Fibroblast of villous mesenchyme (primary cell): ENCODE data around the gene SIK3. TPM values are rescaled to one million over a fixed set of nuclear protein-coding genes. Genes with fewer than 3 reads are reported as not detected.

Source experiments
- DNase-seq: peaks from one replicate; pipeline ENCODE4 v3.0.0-alpha.2; 2010; ENCODE audit warnings: low read depth
- H3K4me3 ChIP-seq: 2 replicates; pipeline ENCODE4 v1.5.1; 2011; ENCODE audit warnings: low read depth, mild to moderate bottlenecking, low read length
- small RNA-seq: library from RNA; depleted of rRNA; stranded (forward); fragments of <200 nt; gene quantifications from one replicate; pipeline ENCODE3, GENCODE V24; 2012
- total RNA-seq: library from RNA; depleted of rRNA; stranded (reverse); fragments of >200 nt; gene quantifications from 2 replicates; pipeline ENCODE4 v1.2.3, GENCODE V29; 2012
- TF ChIP-seq, protein P1 (sequence below): IDR thresholded peaks from 2 replicates; pipeline ENCODE4 v1.5.1; 2012; ENCODE audit warnings: low read depth, mild to moderate bottlenecking, low read length; ENCODE audit not compliant: insufficient read depth

Gene SIK3
- total RNA-seq, 1 donor = 14.2 TPM

DNA sequence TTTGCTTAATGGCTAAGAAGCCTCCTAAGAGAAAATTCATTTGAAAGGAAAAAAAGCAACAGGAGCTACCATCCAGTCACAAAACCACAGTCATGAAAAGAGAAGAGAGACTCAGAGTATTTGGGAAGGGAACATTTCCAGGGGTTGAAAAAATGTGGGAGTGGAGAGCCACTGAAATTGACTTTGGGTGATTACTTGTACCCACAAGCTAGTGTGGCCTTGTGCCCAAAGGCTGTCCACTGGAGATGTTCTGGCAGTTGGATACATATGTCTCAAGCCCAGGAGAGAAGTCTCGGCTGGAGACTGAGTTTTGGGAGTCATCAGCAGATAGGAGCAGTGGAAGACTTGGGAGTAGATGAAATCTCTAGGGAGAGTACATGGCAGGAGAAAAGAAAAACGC, 303.4 kb downstream of the SIK3 start:
- TF ChIP-seq, protein P1, sequence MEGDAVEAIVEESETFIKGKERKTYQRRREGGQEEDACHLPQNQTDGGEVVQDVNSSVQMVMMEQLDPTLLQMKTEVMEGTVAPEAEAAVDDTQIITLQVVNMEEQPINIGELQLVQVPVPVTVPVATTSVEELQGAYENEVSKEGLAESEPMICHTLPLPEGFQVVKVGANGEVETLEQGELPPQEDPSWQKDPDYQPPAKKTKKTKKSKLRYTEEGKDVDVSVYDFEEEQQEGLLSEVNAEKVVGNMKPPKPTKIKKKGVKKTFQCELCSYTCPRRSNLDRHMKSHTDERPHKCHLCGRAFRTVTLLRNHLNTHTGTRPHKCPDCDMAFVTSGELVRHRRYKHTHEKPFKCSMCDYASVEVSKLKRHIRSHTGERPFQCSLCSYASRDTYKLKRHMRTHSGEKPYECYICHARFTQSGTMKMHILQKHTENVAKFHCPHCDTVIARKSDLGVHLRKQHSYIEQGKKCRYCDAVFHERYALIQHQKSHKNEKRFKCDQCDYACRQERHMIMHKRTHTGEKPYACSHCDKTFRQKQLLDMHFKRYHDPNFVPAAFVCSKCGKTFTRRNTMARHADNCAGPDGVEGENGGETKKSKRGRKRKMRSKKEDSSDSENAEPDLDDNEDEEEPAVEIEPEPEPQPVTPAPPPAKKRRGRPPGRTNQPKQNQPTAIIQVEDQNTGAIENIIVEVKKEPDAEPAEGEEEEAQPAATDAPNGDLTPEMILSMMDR = no peak
- no peak for DNase-seq
- no peak overlapping the region for H3K4me3 ChIP-seq

DNA sequence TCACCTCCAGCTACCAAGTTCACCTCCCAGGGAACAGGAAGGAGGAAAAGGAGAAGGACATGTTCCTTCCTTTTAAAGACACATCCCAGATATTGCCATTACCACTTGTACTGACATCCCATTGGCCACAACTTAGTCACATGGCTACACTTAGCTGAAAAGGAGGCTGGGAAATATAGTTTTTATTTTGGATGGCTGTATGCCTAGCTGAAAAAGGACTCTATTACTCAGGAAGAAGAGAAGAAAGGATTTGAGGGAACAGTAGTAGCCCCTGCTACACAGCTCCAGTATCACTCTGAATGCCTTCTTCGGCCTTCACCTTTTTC, 304.5 kb downstream of the SIK3 start:
- H3K4me3 ChIP-seq = no peak overlapping the region
- TF ChIP-seq, protein P1 = no peak
- DNase-seq = no peak

Small RNA genes lying within 50 kb of the gene (small RNA-seq; reads per million reads assigned to genes)
- gene AP000936.3 (not detected), gene RNY4P6 (1.9 reads per million, percentile 48 among the genes with 10 or more reads in this experiment)

Other genes starting within 250 kb of the SIK3 start
- gene PAFAH1B2, start 45.9 kb upstream of the SIK3 start, total RNA-seq = 132 and 200 TPM in 2 replicates
- 23.5 and 24.2 TPM in 2 replicates for gene SIDT2, start 80.3 kb upstream of the SIK3 start, total RNA-seq
- gene TAGLN, start 100.9 kb upstream of the SIK3 start, total RNA-seq = 4,185 and 5,577 TPM in 2 replicates
- gene PCSK7, start 133.6 kb upstream of the SIK3 start, total RNA-seq = 44.5 and 60.0 TPM in 2 replicates
- gene RNF214, start 134.2 kb upstream of the SIK3 start, total RNA-seq = 11.6 and 14.2 TPM in 2 replicates
- 2.6 and 3.5 TPM in 2 replicates for gene BACE1-AS, start 192.9 kb upstream of the SIK3 start, total RNA-seq
- gene BACE1, start 217.8 kb upstream of the SIK3 start, total RNA-seq = 28.0 and 31.5 TPM in 2 replicates
- 30.3 and 33.7 TPM in 2 replicates for gene CEP164, start 229.4 kb upstream of the SIK3 start, total RNA-seq